Left ventricle myocardium inferior (tissue), 1 donor: ENCODE measurements around the gene KRT82. TPM values are rescaled to one million over a fixed set of nuclear protein-coding genes. Genes with fewer than 3 reads are reported as not detected.

ENCODE experiments used
- DNase-seq: peaks from one replicate; pipeline ENCODE4 v3.0.0-alpha.2; 2020
- H3K27ac ChIP-seq: fragments of 200-600 bp; replicated peaks from 2 replicates; pipeline ENCODE4 v1.8.0; 2021
- H3K27me3 ChIP-seq: fragments of 200-600 bp; 2 replicates; pipeline ENCODE4 v1.8.0; 2021; ENCODE audit warnings: low read depth
- H3K36me3 ChIP-seq: fragments of 200-600 bp; 2 replicates; pipeline ENCODE4 v1.8.0; 2021
- H3K4me1 ChIP-seq: fragments of 200-600 bp; 2 replicates; pipeline ENCODE4 v1.8.0; 2021
- H3K4me3 ChIP-seq: fragments of 200-600 bp; 2 replicates; pipeline ENCODE4 v1.8.0; 2021; ENCODE audit warnings: mild to moderate bottlenecking, moderate library complexity
- H3K9me3 ChIP-seq: fragments of 200-600 bp; replicated peaks from 2 replicates; pipeline ENCODE4 v1.8.0; 2021
- CTCF ChIP-seq: fragments of 200-600 bp; IDR thresholded peaks from 2 replicates; pipeline ENCODE4 v1.8.0; 2021; ENCODE audit warnings: antibody characterized with exemption, mild to moderate bottlenecking, borderline replicate concordance
- intact Hi-C: fragments of 100-400 bp; cut with micrococcal nuclease; formaldehyde crosslinking; loops from one replicate; pipeline ENCODE4 v1.11.0; 2022
- total RNA-seq: library from RNA; stranded (reverse); fragmentation: NEBNext Ultra II Directional; extraction: Animal tissue kit (Norgen Biotek cat#: 25700); gene quantifications from one replicate; pipeline ENCODE4 v1.2.1, GENCODE V29; 2021
- donor health status: DM: no; HTN: yes; CAD: no; lungs with severe emphysema.

Gene KRT82
- total RNA-seq, 1 donor from 2014 or later = not detected

- Histone ChIP-seq H3K27ac (no peak overlapping the region), H3K36me3 (no peaks in the 10 kb centered on the region), H3K4me1 (no peaks in the 10 kb centered on the region), H3K27me3 (peaks cover 70% of the 10 kb centered on the region), H3K4me3 (no peak overlapping the region), H3K9me3 (no peaks in the 10 kb centered on the region)
- DNase-seq = no peak
- TF ChIP-seq CTCF = no peak
- intact Hi-C loops = no loop called here
Measured at GRCh38 chr12:52400906-52401305, 5.2 kb downstream of the KRT82 start.

- no peaks in the 10 kb centered on the region for H3K9me3 ChIP-seq
- DNase-seq = no peak
- no peak for TF ChIP-seq CTCF
- intact Hi-C loops = no loop called here
- no peak overlapping the region for H3K4me3 ChIP-seq
- H3K27me3 ChIP-seq = peaks cover 72% of the 10 kb centered on the region
- no peaks in the 10 kb centered on the region for H3K36me3 ChIP-seq
- H3K27ac ChIP-seq = no peak overlapping the region
- no peaks in the 10 kb centered on the region for H3K4me1 ChIP-seq
Measured at GRCh38 chr12:52399756-52400155, 6.4 kb downstream of the KRT82 start.

- intact Hi-C loops = no loop called here
- Histone ChIP-seq H3K4me1 (no peaks in the 10 kb centered on the region), H3K27me3 (peaks cover 71% of the 10 kb centered on the region), H3K27ac (no peak overlapping the region), H3K4me3 (no peak overlapping the region), H3K36me3 (no peaks in the 10 kb centered on the region), H3K9me3 (no peaks in the 10 kb centered on the region)
- no peak for TF ChIP-seq CTCF
- DNase-seq = no peak
Measured at GRCh38 chr12:52398176-52398575, 8.0 kb downstream of the KRT82 start.

- no peak for DNase-seq
- Histone ChIP-seq H3K4me3 (no peak overlapping the region), H3K27ac (no peak overlapping the region), H3K9me3 (no peaks in the 10 kb centered on the region), H3K27me3 (peaks cover 66% of the 10 kb centered on the region), H3K36me3 (no peaks in the 10 kb centered on the region), H3K4me1 (peaks cover 6% of the 10 kb centered on the region)
- intact Hi-C loops = no loop called here
- no peak for TF ChIP-seq CTCF
Measured at GRCh38 chr12:52396656-52397055, 9.5 kb downstream of the KRT82 start.

GRCh38 chr12:52395761-52396434 is 10.2 kb downstream of the KRT82 start:
- DNase-seq = no peak
- peak; percentile 29 for TF ChIP-seq CTCF

More at GRCh38 chr12:52395761-52396434, 10.2 kb downstream of the KRT82 start:
- intact Hi-C loops = no loop called here
- Histone ChIP-seq H3K4me3 (no peak overlapping the region), H3K36me3 (no peaks in the 10 kb centered on the region), H3K27me3 (peaks cover 59% of the 10 kb centered on the region), H3K4me1 (peaks cover 12% of the 10 kb centered on the region), H3K27ac (no peak overlapping the region), H3K9me3 (no peaks in the 10 kb centered on the region)
